Amniotic stem cell (primary cell): ENCODE measurements around the gene PLXDC1.
A peak's percentile ranks its signal among the peaks of the same experiment; 100 is the strongest.
"Not testable (repeated sequence)": the region's sequence is repeated elsewhere in the genome, so short reads cannot be mapped to it uniquely, and the experiment has no call there.

Source experiments
- DNase-seq: peaks from one replicate; lab custom pipeline; 2025; lab: John Stamatoyannopoulos, UW

PLXDC1 gene

DNA sequence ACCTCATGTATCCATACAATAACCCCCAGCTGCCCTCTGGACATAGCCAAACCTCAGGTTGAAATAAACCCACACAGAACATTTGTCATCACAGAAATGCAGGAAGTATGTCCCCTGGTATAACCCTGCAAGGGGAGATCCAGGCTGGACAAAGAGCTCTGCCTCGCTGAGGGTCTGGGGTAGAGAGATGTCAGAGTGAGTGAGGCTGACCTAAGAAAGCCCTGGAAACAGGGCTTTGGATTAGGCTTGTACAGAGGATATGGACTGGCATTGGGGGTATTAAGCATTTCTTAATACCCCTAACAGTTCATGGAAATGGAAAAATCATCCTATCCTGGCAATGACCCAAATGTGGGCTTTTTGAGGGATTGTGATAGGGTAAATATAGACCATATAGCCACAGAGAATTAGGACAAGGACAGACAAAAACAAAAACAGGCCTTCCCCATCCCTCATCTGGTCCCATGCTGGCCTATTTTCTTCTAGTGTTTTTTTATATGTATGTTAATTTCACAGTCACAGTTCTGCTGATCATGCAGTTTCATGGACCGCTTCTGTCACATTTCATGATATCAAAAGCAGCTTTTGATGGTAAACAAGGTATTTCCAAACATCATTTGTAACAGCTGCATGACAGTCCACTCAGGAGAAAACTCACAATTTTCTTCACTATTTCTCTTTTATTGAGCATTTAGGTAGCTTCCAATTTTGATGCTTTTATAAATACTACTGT, 26.1 kb downstream of the PLXDC1 start:
- DNase-seq, result no peak

DNA sequence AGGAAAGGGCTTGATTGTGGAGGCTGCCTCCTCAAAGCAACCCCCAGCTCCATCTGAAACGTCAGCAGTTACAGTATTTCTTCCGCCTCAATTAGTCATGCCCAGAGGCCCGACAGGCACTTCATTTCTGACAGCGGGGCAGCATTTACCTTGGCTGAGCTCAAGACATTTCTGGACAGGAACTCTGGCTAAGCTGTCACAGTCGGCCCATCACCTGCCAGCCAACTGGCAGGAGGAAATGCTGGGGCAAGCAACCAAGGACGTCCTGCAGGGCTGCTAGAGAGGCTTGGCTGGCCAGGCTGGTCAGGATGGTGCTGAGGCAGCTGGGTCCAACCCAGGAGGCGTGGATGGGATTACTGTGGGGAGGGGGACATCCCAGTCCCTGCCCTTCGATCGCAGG, 27.8 kb downstream of the PLXDC1 start:
- no peak for DNase-seq

DNA sequence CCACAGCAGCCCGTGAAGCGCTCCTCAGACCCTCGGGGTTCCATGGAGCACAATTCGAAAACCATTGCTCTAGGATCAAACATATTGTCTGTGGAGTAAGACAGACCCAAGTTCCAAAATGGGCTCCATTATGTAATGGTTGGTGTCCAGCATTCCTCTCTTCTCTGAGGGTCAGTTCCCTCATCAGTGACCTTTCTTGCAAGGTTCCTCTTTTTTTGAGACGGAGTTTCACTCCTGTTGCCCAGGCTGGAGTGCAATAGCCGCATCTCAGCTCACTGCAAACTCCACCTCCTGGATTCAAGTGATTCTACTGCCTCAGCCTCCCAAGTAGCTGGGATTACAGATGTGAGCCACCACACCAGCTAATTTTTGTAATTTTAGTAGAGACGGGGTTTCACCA, 28.4 kb downstream of the PLXDC1 start:
- no peak for DNase-seq

DNA sequence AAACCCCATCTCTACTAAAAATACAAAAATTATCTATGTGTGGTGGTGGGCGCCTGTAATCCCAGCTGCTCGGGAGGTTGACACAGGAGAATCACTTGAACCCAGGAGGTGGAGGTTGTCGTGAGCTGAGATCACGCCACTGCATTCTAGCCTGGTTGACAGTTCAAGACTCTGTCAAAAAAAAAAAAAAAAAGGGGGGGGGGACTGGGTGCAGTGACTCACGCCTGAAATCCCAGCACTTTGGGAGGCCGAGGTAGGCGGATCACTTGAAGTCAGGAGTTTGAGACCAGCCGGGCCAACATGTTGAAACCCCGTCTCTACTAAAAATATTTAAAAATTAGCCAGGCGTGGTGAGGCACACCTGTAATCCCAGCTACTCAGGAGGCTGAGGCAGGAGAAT, 29.5 kb downstream of the PLXDC1 start:
- DNase-seq, result not testable (repeated sequence)

DNA sequence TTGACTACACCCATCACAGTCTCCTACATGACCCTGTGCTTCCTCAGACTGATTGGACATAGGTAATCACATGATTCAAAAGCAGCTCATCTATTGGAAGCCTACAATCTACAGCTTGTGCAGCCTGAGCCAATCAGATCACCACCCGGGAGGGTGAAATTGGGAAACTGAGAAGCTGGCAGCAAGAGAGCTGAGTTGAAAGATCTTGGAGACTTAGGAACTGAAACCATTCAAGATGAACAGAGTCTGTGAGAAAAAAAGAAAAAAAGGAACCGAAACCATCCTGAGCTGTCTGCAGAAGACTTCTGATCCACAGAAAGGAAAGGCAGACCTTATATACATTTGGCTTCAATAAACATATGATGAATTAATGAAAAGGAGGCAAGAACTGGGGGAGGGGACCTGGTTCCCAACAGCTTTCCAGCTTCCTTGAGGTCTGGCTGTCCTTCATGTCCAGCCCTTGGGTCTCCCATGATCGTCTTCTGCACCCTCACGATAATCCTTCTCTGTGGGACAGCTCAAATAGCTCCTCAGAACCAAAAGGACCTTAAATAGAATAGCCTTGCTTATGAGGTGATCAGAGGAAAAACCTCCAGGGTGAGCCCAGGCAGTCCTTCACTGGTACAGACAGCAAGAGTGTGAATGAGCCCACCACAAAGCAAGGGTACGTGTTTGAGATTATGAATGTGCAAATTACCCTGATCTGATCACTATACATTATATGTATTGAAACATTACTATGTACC, 32.6 kb downstream of the PLXDC1 start:
- DNase-seq, result no peak

DNA sequence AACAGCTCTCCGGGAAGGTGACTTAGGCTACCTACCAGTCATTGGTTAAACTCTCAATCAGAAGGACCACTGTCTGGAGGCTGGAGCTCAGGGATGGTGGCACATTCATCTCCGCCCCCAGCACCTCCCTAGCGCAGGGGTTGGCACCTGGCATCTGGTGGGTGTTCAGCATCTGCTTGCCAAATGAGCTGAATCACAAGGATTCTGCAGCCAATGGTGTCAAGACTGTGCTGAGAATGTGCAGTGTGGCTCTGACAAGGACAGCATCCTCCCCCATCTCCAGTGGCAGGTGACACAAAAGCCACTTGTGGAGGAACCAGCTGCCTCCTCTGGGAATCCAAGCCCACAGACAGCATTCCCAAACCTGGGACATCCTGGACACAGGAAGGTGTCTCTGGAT, 35.2 kb downstream of the PLXDC1 start:
- no peak for DNase-seq

DNA sequence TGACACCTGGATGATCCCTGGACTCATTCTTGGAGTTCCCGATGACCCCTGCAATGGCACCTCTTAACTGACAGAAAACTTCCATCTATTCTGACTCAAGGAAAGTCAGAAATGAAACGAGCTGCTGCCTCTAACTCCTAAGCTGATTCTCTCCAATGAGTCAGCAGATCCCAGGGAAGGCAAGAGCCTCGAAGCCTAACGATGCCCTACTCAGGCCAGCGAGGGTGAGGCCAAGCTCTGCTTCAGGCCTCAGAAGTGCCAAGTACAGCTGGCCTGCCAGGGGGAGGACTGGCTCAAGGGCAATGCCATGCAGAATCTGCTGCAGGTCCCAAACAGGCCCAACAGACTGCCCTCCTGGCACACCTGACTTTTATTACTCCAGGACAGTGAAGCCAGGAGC, 36.3 kb downstream of the PLXDC1 start:
- peak; percentile 8 for DNase-seq

DNA sequence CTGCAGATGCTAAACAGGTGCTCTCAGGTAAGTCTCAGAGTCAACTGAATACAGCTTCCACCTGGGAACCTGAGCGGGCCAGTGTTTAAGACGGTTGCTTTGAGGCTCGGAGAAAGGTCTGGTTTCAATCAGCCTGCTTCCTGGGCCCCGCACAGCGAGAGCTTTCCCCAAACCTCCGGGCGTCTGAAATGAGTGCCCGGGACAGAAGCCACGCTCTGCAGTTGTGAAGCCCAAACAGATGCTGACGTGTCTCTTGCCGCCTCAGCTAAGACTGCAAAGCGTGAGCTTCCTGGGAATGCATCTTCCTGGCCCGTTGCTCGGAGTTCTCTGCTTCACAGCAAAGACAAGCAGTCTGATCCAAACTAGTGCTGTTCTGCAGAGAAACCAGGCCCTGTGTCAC, 36.7 kb downstream of the PLXDC1 start:
- no peak for DNase-seq

DNA sequence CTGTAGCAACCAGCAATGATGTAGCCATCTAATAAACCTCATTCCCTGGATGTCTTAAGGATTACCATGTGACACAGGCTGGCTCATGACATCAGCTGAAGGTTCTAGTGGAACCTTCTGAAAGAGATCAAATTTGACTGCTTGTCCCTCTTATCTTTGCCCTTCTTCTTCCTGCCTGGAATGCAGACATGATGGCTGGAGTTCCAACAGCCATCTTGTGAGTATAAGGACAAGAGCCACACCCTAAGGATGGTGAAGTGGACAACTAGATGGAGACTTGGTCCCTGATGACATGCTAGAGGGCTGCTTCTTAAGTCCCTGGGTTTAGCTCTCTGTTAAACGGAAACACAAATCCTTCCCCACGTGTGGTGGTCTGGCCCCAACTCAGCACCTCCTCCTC, 37.6 kb downstream of the PLXDC1 start:
- DNase-seq, result no peak

DNA sequence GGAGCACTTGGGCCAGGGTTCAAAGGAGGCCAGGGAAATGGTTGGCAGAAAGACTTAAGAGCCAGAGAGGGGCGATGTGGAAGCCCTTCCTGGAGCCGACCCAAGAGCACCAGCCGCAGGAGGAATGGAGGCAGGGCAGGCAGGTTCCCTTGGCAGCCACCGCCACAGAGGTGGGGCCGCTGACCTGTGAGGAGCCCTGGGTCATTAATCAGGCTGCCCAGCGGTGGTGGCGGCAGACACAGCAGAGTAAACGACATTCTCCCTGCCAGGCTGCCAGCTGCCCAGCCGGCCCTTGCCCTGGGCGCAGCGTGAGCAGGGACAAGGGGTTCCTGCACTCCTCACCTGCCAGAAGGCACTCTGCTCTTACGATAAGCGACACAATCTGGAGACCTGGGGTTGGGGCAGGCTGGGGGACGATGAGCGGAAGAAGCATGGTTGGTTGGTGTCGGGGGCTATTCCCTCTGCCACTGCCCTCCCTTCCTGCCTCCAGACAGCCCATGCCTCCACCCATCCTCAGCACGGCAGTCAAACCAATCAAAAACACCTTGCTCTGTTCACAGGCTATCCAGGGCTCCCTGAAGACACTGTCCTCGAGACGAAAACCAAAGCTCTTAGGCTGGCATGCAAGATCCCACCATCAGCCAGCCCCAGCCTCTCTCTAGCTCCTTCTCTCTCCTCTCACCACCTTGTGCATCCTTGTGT, 40.9 kb downstream of the PLXDC1 start:
- DNase-seq, result no peak

DNA sequence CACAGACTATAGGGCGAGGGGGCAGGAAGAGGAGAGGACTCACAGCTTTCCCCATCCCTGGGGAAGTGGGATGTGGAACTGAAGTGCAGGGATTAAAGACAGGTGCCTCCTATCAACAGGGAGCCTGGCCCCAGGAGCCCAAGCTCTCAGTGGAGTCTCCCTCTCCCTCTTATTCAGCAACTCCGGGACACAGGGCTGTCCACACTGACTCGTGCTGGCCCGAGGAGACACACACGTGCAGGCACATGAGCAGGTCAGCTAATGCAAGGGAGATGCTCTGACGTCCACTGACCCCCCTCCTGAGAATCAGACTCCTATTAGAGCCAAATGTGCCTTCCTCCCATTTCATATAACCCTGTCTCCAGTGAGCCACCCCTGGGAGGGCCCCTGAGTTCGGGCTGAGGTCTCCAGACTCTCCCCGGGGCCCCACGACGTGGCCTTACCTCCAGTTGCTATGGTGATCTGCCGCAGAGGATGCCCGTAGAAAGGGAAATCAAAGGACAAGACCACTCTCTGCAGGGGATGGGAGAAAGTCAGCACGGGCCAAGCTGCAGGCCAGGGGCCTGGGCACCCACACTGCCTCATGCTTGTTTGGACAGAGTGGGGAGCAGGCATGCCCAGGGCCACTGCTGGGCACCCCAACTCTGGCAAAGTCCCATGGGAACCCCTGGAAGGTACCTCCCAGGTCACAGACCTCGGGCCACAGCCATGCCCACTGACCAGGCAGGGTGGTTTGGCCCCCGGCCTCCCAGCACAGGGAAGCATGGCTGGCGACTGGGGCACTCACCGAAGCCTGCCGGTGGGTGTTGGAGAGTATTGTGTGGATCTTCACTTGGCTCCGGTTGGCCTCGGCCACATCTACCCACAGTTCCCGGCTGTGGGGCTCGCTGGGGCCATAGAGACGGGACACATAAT, 42.7 kb downstream of the PLXDC1 start:
- DNase-seq, result no peak

DNA sequence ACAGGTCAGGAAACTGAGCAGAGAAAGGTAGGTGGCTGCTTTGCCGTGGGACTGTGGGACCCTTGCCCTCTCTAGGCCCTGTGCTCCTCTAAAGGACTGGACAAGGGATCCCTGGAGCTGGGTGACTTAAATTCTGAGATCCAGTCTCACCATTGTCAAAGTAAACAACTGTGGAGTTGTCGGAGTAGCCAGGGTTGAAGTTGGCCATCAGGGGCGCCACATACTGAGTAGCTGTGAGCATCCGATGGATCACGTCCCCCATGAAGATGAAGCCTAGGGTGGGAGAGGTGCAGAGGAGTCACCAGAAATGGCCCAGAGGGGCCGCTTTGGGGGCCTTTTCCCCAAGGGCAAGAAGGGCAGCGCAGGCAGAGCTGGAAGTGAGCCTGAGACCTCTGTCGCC, 43.5 kb downstream of the PLXDC1 start:
- no peak for DNase-seq

DNA sequence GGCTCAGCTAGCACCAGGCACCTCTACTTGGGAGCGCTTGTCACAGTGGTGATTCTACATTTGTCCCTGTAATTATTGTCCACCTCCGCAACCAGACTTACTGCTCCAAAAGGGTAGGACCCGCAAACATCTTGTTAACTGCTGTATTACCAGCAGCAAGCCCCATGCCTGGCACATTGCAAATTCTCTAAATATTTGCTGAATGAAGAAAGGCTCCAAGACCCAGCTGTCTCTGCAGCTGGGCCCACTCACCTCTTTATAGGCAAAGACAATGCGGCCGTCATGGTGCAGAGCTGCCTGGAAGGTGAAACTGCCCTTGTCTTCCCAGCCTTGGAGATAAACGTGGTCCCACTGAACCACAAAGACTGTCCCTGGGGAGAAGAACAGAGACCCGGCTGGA, 44.3 kb downstream of the PLXDC1 start:
- DNase-seq, result no peak

DNA sequence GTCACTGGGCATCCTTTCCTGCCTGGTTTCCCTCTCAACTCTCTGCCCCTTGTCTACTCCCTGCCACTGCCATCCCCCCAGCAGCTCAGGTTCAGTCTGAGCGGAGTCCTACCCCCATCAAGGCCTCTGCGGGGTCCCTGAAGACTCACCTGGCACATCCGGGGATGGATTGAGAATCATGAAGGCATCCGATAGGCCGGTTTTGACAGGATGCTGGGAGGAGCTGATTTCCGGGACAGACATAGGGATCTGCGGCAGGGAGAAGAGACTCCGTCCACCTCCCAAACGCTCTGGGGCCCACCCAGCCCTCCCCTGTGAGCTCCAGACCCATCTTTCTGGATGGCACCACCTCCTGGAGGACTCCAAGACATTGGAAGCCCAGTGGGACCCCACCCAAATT, 45.7 kb downstream of the PLXDC1 start:
- no peak for DNase-seq

DNA sequence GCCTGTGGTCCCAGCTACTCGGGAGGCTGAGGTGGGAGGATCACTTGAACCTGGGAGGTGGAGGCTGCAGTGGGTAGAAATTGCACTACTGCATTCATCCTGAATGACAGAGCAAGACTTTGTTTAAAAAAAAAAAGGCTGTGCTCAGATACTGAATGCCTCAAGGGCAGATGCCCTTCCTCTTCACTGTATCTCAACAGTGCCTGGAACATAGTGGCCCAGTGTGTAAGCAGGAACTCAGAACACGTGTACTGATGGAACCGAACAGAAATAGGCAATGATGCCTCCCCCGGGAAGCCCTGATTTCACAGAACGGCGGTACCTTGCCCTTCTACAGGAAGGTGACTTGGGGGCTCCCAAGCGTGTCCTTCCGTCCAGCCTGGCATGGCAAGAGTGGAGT, 46.8 kb downstream of the PLXDC1 start:
- no peak for DNase-seq

DNA sequence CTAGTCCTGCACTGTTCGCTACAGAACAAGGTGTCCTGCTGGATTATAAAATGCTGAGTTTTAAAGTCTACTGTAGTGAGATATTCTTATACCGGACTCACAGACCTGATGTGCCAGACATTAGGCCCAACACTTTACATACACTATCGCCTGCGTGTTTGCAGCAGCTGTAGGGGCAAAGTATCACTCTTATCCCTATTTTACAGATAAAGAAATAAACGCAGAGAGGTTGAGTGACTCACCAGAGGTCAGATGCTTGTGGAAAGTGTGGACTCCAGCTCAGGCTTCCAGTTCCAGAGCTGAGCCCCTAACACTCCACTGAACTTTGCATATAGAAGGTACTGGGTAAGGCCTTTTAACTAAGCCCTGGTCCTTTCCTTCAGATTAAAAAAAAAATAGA, 47.4 kb downstream of the PLXDC1 start:
- no peak for DNase-seq

DNA sequence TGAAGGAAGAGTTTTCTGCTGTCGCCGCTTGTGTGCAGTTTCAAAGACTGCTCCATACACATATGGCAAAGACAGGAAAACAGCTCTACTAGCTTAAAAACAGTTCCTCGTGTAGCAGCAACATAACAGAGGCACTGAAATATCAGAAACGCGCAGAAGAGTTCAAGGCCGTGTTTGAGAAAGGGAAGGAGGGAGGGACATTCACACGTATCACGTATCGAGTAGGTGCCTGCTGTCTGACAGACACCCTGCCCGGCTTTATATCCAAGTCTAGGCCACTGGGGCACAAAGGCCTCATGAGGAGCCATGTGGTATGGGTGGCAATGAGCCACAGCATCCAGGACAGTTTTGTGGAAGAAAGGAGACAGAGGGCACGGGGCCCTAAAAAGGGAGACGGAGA, 50.3 kb downstream of the PLXDC1 start:
- no peak for DNase-seq

DNA sequence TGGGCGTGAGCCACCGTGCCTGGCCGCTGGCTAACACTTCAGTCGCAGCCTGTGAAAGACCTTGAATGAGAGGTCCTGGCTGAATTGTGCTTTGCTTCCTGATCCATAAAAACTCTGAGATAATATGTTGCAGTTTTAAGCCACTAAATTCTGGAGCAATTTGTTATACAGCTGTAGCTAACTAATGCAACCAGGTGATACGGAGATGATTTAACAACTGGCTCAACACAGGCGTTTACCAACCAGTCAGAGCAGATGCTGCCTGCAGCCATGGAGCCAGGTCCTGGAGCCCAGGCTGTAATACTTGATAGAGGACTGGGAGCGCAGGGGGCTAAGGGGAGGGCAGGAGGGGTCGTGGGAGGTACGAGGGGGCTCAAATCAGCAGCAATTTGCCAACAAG, 50.9 kb downstream of the PLXDC1 start:
- DNase-seq, result no peak

DNA sequence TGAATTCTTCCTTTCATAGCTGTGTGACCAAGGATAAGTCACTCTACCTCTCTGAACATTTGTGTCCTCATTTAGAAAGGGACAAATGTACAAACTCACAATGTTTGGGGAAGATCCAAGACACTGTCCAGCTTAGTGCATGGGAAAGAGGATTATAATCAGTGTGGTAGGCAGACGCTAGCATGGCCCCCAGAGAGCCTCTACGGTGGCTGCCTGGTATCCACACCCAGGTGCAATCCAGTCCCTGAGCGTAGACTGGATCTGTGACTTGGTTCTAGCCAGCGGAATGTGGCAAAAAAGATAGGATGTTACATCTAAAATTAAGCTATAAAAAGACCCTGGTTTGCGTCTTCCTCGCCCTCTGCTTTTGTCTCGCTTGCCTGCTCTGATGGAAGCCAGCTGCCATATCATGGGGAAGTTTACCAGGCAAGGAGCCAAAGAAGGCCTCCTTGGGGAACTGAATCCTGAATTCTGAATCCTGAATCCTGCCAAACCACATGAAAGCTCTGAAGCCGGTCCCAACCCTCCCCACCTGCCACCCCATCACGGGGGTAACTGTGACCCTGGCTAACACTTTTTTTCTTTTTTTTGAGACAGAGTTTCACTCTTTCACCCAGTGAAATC, 51.7 kb downstream of the PLXDC1 start:
- no peak for DNase-seq

DNA sequence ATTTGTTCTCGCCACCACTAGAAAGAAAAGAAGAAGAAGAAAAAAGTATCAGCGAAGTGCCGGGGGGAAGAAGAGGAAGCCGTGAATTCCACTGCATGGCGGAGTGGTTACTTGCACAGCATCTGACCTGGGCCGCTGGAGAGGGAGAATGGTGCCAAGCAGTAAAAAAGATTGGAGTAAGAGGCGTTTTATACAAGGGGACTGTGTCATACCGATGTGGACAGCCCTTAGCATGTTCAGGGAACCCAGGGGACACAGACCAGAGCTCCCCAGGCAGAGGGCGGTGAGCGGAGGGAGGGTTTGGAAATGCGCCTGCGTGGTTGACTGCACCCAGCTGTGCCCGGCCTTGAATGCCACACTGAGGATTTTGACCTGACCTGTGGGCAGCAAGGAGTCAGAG, 52.8 kb downstream of the PLXDC1 start:
- DNase-seq, result no peak

DNA sequence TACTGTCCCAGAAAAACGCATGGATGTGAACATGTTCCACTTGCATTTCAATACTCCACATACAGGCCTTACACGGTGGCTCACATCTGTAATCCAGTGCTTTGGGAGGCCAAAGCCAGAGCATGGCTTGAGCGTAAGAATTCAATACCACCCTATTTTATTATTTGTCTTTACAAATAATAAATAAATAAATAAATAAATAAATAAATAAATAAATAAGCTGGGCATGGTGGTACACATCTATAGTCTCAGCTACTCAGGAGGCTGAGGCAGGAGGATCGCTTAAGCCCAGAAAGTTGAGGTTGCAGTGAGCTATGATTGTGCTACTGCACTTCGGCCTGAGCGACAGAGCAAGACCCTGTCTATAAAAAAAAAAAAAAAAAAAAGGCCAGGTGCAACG, 53.9 kb downstream of the PLXDC1 start:
- DNase-seq, result no peak

DNA sequence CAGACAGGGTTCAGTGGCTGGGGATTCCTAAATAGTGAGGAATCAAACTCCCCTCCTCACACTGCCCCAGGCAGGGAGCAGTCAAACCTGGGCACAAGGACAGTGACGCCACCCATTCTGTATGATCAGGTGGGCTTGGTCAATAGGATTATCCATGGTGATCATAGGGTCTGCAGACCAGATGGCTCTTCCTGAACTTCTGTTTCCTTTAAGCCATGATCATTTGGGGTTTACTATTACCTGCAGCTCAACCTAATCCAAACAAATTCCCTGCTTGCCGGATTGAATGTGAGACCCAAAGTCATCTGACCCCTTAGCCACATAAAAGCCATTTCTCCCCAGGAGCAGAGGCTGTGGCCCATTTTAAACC, 54.3 kb downstream of the PLXDC1 start:
- DNase-seq, result no peak
